Fibroblast of lung (primary cell): ENCODE data around the gene TECPR2. TPM values are rescaled to one million over a fixed set of nuclear protein-coding genes. Genes with fewer than 3 reads are reported as not detected.
"Not testable (repeated sequence)": the region's sequence is repeated elsewhere in the genome, so short reads cannot be mapped to it uniquely, and the experiment has no call there.

Experiments
- DNase-seq, 2 donors: peaks; one replicate each; pipeline versions ENCODE4 v3.0.0 to v3.0.0-alpha.2; 2010; ENCODE audit warnings: low read depth in 2 of 2
- H2AFZ ChIP-seq: 2 replicates; pipeline ENCODE4 v1.5.1; 2012; ENCODE audit warnings: low read length, control low read depth, inconsistent platforms
- H3K27ac ChIP-seq: 2 replicates; pipeline ENCODE4 v1.5.1; 2011; ENCODE audit warnings: low read length, control low read depth; ENCODE audit not compliant: insufficient read depth
- H3K27me3 ChIP-seq: 2 replicates; pipeline ENCODE4 v1.5.1; 2011; ENCODE audit warnings: mild to moderate bottlenecking, low read length; ENCODE audit not compliant: control insufficient read depth, insufficient read depth
- H3K36me3 ChIP-seq: 2 replicates; pipeline ENCODE4 v1.5.1; 2011; ENCODE audit warnings: low read length; ENCODE audit not compliant: control insufficient read depth, insufficient read depth
- H3K4me1 ChIP-seq: 2 replicates; pipeline ENCODE4 v1.5.1; 2011; ENCODE audit warnings: low read length; ENCODE audit not compliant: control insufficient read depth, insufficient read depth; ENCODE audit errors: extremely low read depth
- H3K4me2 ChIP-seq: 2 replicates; pipeline ENCODE4 v1.5.1; 2011; ENCODE audit warnings: low read length, control low read depth; ENCODE audit not compliant: insufficient read depth; ENCODE audit errors: extremely low read depth
- H3K4me3 ChIP-seq, 4 experiments: fragments of 200-600 bp in 1 of 4; sonication (generic) in 1 of 4; replicated peaks in 1 of 4; 2 replicates each; pipeline ENCODE4 v1.5.1; 2011 to 2016; ENCODE audit warnings: low read length in 4 of 4, low read depth in 3 of 4, mild to moderate bottlenecking in 3 of 4, control low read depth in 2 of 4, inconsistent platforms in 1 of 4, mixed read lengths in 1 of 4; ENCODE audit not compliant: insufficient read depth in 1 of 4; ENCODE audit errors: control extremely low read depth in 1 of 4
- H3K79me2 ChIP-seq: 2 replicates; pipeline ENCODE4 v1.5.1; 2012; ENCODE audit warnings: mild to moderate bottlenecking, low read length, inconsistent platforms; ENCODE audit not compliant: control insufficient read depth, insufficient read depth
- H3K9ac ChIP-seq: 2 replicates; pipeline ENCODE4 v1.5.1; 2011; ENCODE audit warnings: mild to moderate bottlenecking, low read length, control low read depth; ENCODE audit not compliant: insufficient read depth
- H3K9me3 ChIP-seq: 2 replicates; pipeline ENCODE4 v1.5.1; 2012; ENCODE audit warnings: low read depth, low read length; ENCODE audit not compliant: control insufficient read depth, insufficient read depth
- H4K20me1 ChIP-seq: 2 replicates; pipeline ENCODE4 v1.5.1; 2011; ENCODE audit warnings: low read length; ENCODE audit not compliant: control insufficient read depth, insufficient read depth; ENCODE audit errors: extremely low read depth
- CTCF ChIP-seq, 2 donors: IDR thresholded peaks in 1 of 2; conservative IDR thresholded peaks in 1 of 2; 1 replicate in 1 of 2; 2 replicates in 1 of 2; pipeline ENCODE4 v1.5.1; 2011 to 2012; ENCODE audit warnings: low read length in 2 of 2, control low read depth in 1 of 2, inconsistent platforms in 1 of 2, low read depth in 1 of 2, mild to moderate bottlenecking in 1 of 2
- EZH2 ChIP-seq: IDR thresholded peaks from 2 replicates; pipeline ENCODE4 v1.5.1; 2012; ENCODE audit warnings: low read length, control low read depth, mild to moderate bottlenecking; ENCODE audit errors: missing control alignments
- polyA plus RNA-seq, 2 donors: library from polyadenylated mRNA; depleted of rRNA in 1 of 2; stranded (reverse) in 1 of 2; unstranded in 1 of 2; fragments of >200 nt; gene quantifications; 2 replicates each; pipeline ENCODE4 v1.2.1, GENCODE V29; 2011 to 2012; ENCODE audit warnings: missing spikeins in 1 of 2
- total RNA-seq: library from RNA; depleted of rRNA; stranded (reverse); fragments of >200 nt; gene quantifications from 2 replicates; pipeline ENCODE4 v1.2.1, GENCODE V29; 2014

TECPR2 gene
- total and polyA plus RNA-seq, 2 donors (not counting 1 experiment from before 2014, with no cell fraction given): 9.2 to 17.8 TPM

GRCh38 chr14:102540315-102541028 is 177.7 kb downstream of the TECPR2 start:
- H3K36me3 ChIP-seq: no peaks in the 10 kb centered on the region
- H3K79me2 ChIP-seq: no peaks in the 10 kb centered on the region
- no peaks in the 10 kb centered on the region for H3K9me3 ChIP-seq
- no peak overlapping the region for H3K4me3 ChIP-seq
- H3K4me1 ChIP-seq: no peaks in the 10 kb centered on the region
- peaks cover 5% of the 10 kb centered on the region for H3K27me3 ChIP-seq
- no peak overlapping the region for H3K4me2 ChIP-seq
- no peak overlapping the region for H3K27ac ChIP-seq
- H3K9ac ChIP-seq: no peak overlapping the region
- DNase-seq: peak; percentile 38 to 48
- H4K20me1 ChIP-seq: no peaks in the 10 kb centered on the region
- no peak overlapping the region for H2AFZ ChIP-seq
- no peak for TF ChIP-seq CTCF (conservative IDR thresholded peaks at IDR 0.05 in 1 of 2, IDR thresholded peaks at IDR 0.05 in 1 of 2; ENCODE audit: low read depth in 1 of 2, low read length in 2 of 2)
- TF ChIP-seq EZH2: no peak

- not testable (repeated sequence) for H3K9ac ChIP-seq, H3K27me3 ChIP-seq, H3K36me3 ChIP-seq, H3K9me3 ChIP-seq, H2AFZ ChIP-seq, DNase-seq, H3K4me3 ChIP-seq, H3K27ac ChIP-seq, H3K4me2 ChIP-seq, H4K20me1 ChIP-seq, H3K79me2 ChIP-seq, H3K4me1 ChIP-seq
Observed at GRCh38 chr14:102541029-102541491, 178.3 kb downstream of the TECPR2 start.

- no peak overlapping the region for H3K27ac ChIP-seq
- H3K9me3 ChIP-seq: no peaks in the 10 kb centered on the region
- no peaks in the 10 kb centered on the region for H3K4me1 ChIP-seq
- no peak overlapping the region for H3K4me3 ChIP-seq
- H3K9ac ChIP-seq: no peak overlapping the region
- no peaks in the 10 kb centered on the region for H4K20me1 ChIP-seq
- no peak overlapping the region for H2AFZ ChIP-seq
- no peak for TF ChIP-seq EZH2
- no peak for TF ChIP-seq CTCF (conservative IDR thresholded peaks at IDR 0.05 in 1 of 2, IDR thresholded peaks at IDR 0.05 in 1 of 2; ENCODE audit: low read depth in 1 of 2, low read length in 2 of 2)
- no peaks in the 10 kb centered on the region for H3K36me3 ChIP-seq
- no peak overlapping the region for H3K4me2 ChIP-seq
- no peak for DNase-seq
- peaks cover 5% of the 10 kb centered on the region for H3K27me3 ChIP-seq
- no peaks in the 10 kb centered on the region for H3K79me2 ChIP-seq
Observed at GRCh38 chr14:102541771-102542170, 179.0 kb downstream of the TECPR2 start.
